Measurements from ENCODE around the gene TCEAL5.
"Not testable (repeated sequence)": the region's sequence is repeated elsewhere in the genome, so short reads cannot be mapped to it uniquely, and the experiment has no call there.

The TCEAL5 gene

DNA sequence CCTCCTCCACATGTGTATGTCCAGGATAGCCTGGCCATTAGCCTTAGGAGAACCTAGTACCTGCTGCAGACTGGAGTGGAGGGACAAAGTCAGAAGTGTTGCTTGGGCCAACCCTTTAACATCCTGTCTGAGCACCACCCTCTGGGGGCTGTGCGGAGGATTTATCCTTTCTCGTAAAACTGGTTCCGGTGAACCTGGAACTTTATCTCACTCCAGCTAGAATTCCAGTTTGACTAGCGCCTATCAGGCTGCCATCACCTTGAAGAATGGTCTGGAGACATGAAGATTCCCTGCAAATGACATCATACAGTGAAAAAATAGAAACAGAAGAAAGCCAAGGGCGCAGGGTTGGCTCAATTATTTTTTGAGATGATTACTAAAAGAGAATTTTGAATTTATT is 25.6 kb downstream of the TCEAL5 start:
- ATAC-seq (no peak), DNase-seq (no peak)
- no peak overlapping the region for H3K27ac Mint-ChIP-seq
- no peaks in the 10 kb centered on the region for H3K9me3 Mint-ChIP-seq
- peaks cover 17% of the 10 kb centered on the region for H3K4me1 Mint-ChIP-seq
- H3K4me3 Mint-ChIP-seq = no peak overlapping the region
- no peaks in the 10 kb centered on the region for H3K27me3 Mint-ChIP-seq

DNA sequence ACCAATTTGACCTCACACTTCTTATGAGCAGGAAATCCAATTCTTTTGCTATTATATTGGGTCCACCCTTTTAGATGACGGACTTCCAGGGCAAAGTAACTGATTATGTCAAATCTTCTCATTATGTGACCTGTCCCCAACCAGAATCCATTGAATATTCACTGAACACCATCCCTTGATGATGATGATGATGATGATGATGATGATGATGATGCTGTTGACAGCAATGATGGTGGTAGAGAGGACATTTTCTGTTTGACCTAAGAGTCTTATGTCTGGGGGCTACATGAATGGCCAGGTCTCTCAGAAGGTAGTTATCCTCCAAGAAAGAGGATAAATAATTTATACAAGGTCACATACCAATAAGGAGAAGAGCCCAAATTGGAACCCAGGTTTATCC is 26.7 kb downstream of the TCEAL5 start:
- no peak overlapping the region for H3K4me3 Mint-ChIP-seq
- H3K4me1 Mint-ChIP-seq = peaks cover 17% of the 10 kb centered on the region
- ATAC-seq = no peak
- DNase-seq = no peak
- H3K27me3 Mint-ChIP-seq = no peaks in the 10 kb centered on the region
- no peak overlapping the region for H3K27ac Mint-ChIP-seq
- H3K9me3 Mint-ChIP-seq = no peaks in the 10 kb centered on the region

DNA sequence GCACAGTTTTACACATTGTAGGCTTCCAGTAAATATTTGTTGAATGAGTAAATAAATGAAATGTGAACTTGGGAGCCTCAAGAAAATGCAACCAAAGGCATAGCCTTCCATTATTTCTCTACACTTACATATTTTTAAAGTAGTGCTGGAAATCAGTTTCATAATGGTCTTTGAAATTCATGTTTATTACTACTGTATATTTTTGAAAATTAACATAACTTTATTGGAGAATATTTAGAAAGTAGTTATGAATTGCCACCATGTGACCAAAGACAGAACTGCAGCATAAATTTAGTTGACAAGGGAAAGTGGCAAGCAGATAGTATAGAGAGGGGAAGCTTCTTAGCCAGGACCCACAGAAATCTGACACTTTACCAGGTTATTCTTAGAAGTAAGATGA is 28.0 kb downstream of the TCEAL5 start:
- H3K27me3 Mint-ChIP-seq = no peaks in the 10 kb centered on the region
- no peaks in the 10 kb centered on the region for H3K9me3 Mint-ChIP-seq
- H3K27ac Mint-ChIP-seq = no peak overlapping the region
- ATAC-seq = no peak
- peaks cover 8% of the 10 kb centered on the region for H3K4me1 Mint-ChIP-seq
- H3K4me3 Mint-ChIP-seq = no peak overlapping the region
- no peak for DNase-seq

DNA sequence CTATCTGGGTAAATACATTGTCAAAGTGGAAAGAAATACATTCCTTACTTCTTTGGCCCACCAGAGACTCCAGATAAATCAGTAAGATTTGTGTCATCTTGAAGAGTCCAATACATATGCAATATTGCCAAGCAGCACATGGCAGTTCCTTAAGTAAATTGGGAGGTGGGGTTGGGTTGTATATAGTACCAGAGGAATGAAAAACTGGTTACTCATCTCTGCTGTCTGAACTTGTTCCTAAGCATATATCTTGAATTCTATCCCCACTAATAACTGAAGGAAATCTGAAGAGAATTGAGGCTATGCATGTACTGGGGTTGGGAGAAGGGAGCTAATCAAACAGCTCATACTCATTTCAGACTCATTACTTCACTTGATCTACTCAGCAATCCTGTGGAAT is 36.4 kb downstream of the TCEAL5 start:
- Mint-ChIP-seq H3K27ac (no peak overlapping the region), H3K4me3 (no peak overlapping the region), H3K4me1 (no peaks in the 10 kb centered on the region), H3K27me3 (peaks cover 15% of the 10 kb centered on the region), H3K9me3 (no peaks in the 10 kb centered on the region)
- DNase-seq = no peak
- no peak for ATAC-seq

DNA sequence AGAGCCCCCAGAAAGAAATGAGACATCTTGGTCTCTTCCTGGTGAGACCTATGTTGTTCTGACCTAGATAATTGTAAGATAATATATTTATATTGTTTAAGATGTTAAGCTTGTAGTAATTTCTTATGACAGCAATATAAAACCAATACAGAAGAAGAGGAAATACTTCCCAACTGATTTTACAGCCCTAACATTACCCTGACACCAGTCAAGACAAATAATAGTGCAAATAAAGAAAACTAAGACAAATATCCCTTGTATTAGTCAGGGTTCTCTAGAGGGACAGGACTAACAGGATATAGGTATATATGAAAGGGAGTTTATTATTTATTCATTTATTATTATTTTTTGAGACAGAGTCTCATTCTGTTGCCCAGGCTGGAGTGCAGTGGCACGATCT is 40.3 kb downstream of the TCEAL5 start:
- no peaks in the 10 kb centered on the region for H3K9me3 Mint-ChIP-seq
- DNase-seq (no peak), ATAC-seq (no peak)
- no peaks in the 10 kb centered on the region for H3K27me3 Mint-ChIP-seq
- H3K4me3 Mint-ChIP-seq = no peak overlapping the region
- no peak overlapping the region for H3K27ac Mint-ChIP-seq
- no peaks in the 10 kb centered on the region for H3K4me1 Mint-ChIP-seq

DNA sequence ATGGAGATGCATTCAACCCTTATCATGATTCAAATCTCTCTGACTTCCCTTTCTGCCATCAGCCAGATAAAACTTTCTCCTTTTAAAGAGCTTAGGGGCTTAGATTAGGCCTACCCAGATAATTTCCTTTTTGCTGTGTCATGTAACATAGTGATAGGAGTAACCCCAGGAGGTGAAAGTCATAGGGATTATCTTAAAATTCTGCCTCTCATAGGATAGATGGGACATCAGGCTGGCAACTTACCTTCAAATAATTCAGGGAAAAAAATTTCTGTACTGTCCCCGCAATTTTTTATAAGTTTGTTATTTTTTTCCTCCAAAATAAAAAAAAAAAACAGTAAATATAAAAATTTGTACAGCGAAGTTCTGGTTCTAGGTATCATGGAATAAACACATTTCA is 40.9 kb downstream of the TCEAL5 start:
- not testable (repeated sequence) for H3K9me3 Mint-ChIP-seq, H3K4me1 Mint-ChIP-seq, ATAC-seq, H3K27ac Mint-ChIP-seq, DNase-seq, H3K4me3 Mint-ChIP-seq, H3K27me3 Mint-ChIP-seq

DNA sequence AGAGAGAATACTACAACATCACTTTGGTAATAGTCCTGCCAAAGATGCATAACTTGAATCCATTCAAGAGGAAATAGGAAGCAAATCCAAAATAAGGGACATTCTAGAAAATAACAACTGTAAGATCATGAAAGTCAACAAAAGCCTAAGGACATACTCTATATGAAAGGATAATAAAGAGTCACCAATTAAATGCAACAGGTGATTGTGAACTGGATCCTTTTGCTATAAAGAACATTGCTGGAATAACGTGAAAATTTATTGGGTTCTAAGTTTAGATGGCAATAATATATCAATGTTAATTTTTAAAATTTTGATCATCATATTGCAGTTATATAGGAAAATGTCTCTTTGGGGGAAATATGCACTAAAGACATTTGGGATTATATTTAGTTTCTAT is 41.7 kb downstream of the TCEAL5 start:
- DNase-seq (no peak), ATAC-seq (no peak)
- H3K9me3 Mint-ChIP-seq = no peaks in the 10 kb centered on the region
- no peaks in the 10 kb centered on the region for H3K4me1 Mint-ChIP-seq
- no peaks in the 10 kb centered on the region for H3K27me3 Mint-ChIP-seq
- H3K27ac Mint-ChIP-seq = no peak overlapping the region
- no peak overlapping the region for H3K4me3 Mint-ChIP-seq

DNA sequence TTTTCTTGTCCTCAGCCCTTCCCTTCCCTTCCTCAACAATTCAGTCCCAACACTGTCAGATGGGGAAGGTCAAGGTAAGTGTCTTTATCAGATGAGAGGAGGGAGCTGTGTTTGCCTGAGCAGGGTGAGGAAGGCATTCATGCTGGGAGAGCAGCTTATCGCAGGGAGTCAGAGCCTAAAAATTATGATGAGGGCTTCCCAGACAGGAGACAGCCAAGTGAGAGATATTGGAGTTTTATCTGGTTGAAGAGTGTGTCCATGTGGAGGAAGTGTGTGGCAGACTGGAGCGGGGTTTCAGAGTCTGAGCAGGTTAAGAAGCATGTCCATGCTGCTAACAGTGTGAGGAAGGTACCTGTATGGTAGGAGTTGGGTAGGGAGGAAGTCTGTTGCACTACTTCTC is 43.3 kb downstream of the TCEAL5 start:
- Mint-ChIP-seq H3K4me1 (no peaks in the 10 kb centered on the region), H3K4me3 (no peak overlapping the region), H3K27ac (no peak overlapping the region), H3K9me3 (no peaks in the 10 kb centered on the region), H3K27me3 (no peaks in the 10 kb centered on the region)
- ATAC-seq (no peak), DNase-seq (no peak)

DNA sequence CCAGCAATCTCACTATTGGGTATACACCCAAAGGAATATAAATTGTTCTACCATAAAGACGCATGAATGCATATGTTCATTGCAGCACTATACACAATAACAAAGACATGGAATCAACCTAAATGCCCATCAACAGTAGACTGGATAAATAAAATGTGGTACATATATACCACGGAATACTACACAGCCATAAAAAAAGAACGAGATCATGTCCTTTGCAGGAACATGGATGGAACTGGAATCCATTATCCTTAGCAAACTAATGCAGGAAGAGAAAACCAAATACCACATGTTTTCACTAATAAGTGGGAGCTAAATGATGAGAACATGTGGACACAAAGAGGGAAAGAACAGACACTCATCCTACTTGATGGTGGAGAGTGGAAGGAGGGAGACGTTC is 50.6 kb downstream of the TCEAL5 start:
- not testable (repeated sequence) for ATAC-seq, H3K9me3 Mint-ChIP-seq, H3K4me3 Mint-ChIP-seq, H3K4me1 Mint-ChIP-seq, DNase-seq, H3K27ac Mint-ChIP-seq
- H3K27me3 Mint-ChIP-seq = peaks cover 22% of the 10 kb centered on the region
